Measurements from ENCODE around the gene TEKT2. TPM values are rescaled to one million over a fixed set of nuclear protein-coding genes. Genes with fewer than 3 reads are reported as not detected.

The TEKT2 gene
- total RNA-seq, 4 donors from 2014 or later: 0.38 TPM; not detected in 3

GRCh38 chr1:36088577-36089392 is 4.9 kb downstream of the TEKT2 start, which contains the start of gene ADPRS:
ADPRS (plus strand) TSS chr1:36088892; CDS start chr1:36088905, 13 bp downstream.
- peak within 1 kb of the TSS; percentile 77 for H3K4me3 ChIP-seq (ENCODE audit: low read depth, poor library complexity, severe bottlenecking)
- WGBS, 2 donors: 0% methylated on average over 50 to 81 of the region's 84 CpGs
- intact Hi-C loops (cut with DNase I; ENCODE audit: low total_unique reads): no loop called here
- peak; percentile 83 to 97 for DNase-seq (ENCODE audit: low spot score in 2 of 2)
- TF ChIP-seq, protein P1, sequence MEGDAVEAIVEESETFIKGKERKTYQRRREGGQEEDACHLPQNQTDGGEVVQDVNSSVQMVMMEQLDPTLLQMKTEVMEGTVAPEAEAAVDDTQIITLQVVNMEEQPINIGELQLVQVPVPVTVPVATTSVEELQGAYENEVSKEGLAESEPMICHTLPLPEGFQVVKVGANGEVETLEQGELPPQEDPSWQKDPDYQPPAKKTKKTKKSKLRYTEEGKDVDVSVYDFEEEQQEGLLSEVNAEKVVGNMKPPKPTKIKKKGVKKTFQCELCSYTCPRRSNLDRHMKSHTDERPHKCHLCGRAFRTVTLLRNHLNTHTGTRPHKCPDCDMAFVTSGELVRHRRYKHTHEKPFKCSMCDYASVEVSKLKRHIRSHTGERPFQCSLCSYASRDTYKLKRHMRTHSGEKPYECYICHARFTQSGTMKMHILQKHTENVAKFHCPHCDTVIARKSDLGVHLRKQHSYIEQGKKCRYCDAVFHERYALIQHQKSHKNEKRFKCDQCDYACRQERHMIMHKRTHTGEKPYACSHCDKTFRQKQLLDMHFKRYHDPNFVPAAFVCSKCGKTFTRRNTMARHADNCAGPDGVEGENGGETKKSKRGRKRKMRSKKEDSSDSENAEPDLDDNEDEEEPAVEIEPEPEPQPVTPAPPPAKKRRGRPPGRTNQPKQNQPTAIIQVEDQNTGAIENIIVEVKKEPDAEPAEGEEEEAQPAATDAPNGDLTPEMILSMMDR (IDR thresholded peaks at IDR 0.05): peak in 2 of 3 donors; percentile 23 to 94
- TF ChIP-seq POLR2A (IDR thresholded peaks at IDR 0.05): no peak

DNA sequence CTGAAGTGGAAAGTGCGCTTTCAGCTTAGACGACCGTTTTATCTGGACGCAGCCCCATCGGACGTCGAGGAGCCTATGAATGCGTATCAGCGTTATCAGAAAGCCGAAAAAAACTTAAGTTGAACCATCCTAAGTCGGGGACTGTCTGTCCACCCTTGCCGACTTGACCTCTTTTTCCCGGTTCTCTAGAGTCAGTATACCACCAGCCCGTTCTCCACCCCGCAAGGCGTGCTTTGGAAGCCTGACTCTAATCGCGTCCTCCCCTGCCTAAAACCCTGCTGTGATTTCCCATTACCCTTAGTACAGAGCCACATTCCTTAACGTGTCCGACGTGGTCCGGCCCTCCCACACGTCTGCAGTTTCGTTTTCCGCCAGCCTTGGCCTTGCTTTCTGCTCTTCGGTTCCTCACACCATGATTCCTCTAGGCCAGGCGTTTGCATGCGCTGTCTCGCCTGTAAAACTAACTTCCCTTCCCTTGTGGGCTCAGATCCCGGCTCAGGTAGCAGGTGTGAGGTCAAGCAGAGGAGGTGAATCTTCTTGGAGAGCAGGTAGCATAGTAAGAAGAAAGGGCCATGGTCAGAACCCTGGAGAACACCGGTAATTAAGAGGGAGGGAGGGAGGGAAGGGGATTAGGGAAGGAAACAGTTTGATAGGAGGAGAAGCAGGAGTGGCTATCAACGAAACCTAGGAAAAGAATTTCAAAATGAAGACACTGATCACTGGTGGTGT is 5.7 kb downstream of the TEKT2 start:
- TF ChIP-seq POLR2A (IDR thresholded peaks at IDR 0.05): no peak
- TF ChIP-seq, protein P1 (IDR thresholded peaks at IDR 0.05): no peak
- DNase-seq (ENCODE audit: low spot score in 2 of 2): peak in 1 of 2 donors; percentile 76
- H3K4me3 ChIP-seq (ENCODE audit: low read depth, poor library complexity, severe bottlenecking): peak overlapping the region; percentile 77
- intact Hi-C loops (cut with DNase I; ENCODE audit: low total_unique reads): no loop called here
- WGBS, 2 donors: 2 to 4% methylated on average over 32 of the region's 32 CpGs

DNA sequence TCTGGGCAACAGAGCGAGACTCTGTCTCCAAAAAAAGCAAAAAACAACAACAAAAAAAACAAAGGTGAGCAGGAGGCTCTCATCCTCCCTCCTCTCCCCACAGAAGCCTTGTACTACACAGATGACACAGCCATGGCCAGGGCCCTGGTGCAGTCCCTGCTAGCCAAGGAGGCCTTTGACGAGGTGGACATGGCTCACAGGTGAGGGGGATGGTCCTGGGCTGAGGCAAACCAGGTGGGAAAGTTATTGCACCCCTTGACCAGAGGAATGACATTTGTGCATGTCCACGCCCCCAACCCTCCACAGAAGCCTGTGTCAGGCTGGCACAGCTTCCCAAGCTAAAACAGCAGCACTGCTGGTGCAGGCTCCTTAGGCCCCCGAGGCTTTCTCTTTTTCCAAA is 7.2 kb downstream of the TEKT2 start:
- DNase-seq (ENCODE audit: low spot score in 2 of 2): peak in 1 of 2 donors; percentile 71
- TF ChIP-seq POLR2A (IDR thresholded peaks at IDR 0.05): no peak
- TF ChIP-seq, protein P1 (IDR thresholded peaks at IDR 0.05): no peak
- intact Hi-C loops (cut with DNase I; ENCODE audit: low total_unique reads): no loop called here
- H3K4me3 ChIP-seq (ENCODE audit: low read depth, poor library complexity, severe bottlenecking): no peak overlapping the region
- 80 to 92% methylated on average over 4 of the region's 4 CpGs for WGBS, 2 donors

DNA sequence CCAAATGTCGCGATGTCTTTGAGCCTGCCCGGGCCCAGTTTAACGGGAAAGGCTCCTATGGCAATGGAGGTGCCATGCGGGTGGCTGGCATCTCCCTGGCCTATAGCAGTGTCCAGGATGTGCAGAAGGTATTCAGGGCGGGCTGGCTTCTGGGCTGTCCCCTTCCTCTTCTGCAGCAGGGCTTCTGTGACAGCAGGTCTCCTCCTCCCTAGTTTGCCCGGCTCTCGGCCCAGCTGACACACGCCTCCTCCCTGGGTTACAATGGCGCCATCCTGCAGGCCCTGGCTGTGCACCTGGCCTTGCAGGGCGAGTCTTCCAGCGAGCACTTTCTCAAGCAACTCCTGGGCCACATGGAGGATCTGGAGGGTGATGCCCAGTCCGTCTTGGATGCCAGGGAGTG is 7.8 kb downstream of the TEKT2 start:
- TF ChIP-seq, protein P1 (IDR thresholded peaks at IDR 0.05): no peak
- TF ChIP-seq POLR2A (IDR thresholded peaks at IDR 0.05): no peak
- no peak overlapping the region for H3K4me3 ChIP-seq (ENCODE audit: low read depth, poor library complexity, severe bottlenecking)
- WGBS, 2 donors: 87 to 90% methylated on average over 12 to 13 of the region's 13 CpGs
- intact Hi-C loops (cut with DNase I; ENCODE audit: low total_unique reads): no loop called here
- DNase-seq (ENCODE audit: low spot score in 2 of 2): peak in 1 of 2 donors; percentile 79

- DNase-seq (ENCODE audit: low spot score in 2 of 2): no peak
- WGBS, 2 donors: 93 to 95% methylated on average over 17 of the region's 17 CpGs
- no peak overlapping the region for H3K4me3 ChIP-seq (ENCODE audit: low read depth, poor library complexity, severe bottlenecking)
- TF ChIP-seq, protein P1 (IDR thresholded peaks at IDR 0.05): no peak
- no peak for TF ChIP-seq POLR2A (IDR thresholded peaks at IDR 0.05)
- intact Hi-C loops (cut with DNase I; ENCODE audit: low total_unique reads): no loop called here
These were observed 8.4 kb downstream of the TEKT2 start for GRCh38 chr1:36092166-36092797.

All from lower leg skin (tissue), 4 donors.